ENCODE results near the gene NDUFV1.
"Not testable (repeated sequence)": the region's sequence is repeated elsewhere in the genome, so short reads cannot be mapped to it uniquely, and the experiment has no call there.

DNA sequence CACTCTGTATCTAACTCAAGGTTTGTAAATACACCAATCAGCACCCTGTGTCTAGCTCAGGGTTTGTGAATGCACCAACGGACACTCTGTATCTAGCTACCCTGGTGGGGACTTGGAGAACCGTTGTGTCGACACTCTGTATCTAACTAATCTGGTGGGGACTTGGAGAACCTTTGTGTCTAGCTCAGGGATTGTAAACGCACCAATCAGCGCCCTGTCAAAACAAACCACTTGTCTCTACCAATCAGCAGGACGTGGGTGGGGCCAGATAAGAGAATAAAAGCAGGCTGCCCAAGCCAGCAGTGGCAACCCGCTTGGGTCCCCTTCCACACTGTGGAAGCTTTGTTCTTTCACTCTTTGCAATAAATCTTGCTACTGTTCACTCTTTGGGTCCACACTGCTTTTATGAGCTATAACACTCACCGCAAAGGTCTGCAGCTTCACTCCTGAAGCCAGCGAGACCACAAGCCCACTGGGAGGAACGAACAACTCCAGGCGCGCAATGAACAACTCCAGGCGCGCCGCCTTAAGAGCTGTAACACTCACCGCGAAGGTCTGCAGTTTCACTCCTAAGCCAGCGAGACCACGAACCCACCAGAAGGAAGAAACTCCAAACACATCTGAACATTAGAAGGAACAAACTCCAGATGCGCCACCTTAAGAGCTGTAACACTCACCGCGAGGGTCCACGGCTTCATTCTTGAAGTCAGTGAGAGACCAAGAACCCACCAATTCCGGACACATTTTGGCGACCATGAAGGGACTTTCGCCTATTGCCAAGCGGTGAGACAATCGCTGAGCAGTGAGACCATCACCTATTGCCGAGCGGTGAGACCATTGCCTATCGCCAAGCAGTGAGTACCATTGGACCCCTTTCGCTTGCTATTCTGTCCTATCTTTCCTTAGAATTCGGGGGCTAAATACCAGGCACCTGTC, 13.2 kb downstream of the NDUFV1 start:
- TF ChIP-seq POLR2A (IDR thresholded peaks at IDR 0.05; ENCODE audit: low read depth, low read length); POLR2AphosphoS5 (IDR thresholded peaks at IDR 0.05; ENCODE audit: low read depth, low read length); TAF1 (IDR thresholded peaks at IDR 0.05; ENCODE audit: low read depth, low read length); SPI1 (IDR thresholded peaks at IDR 0.05; ENCODE audit: low read depth, low read length); PAX5 (IDR thresholded peaks at IDR 0.05; ENCODE audit: insufficient read depth, low read length, severe bottlenecking); POU2F2 (IDR thresholded peaks at IDR 0.05; ENCODE audit: low read depth, low read length): not testable (repeated sequence)

Data from GM12891 (cell line).